ENCODE data around the gene TAF1.
"Not testable (repeated sequence)": the region's sequence is repeated elsewhere in the genome, so short reads cannot be mapped to it uniquely, and the experiment has no call there.

Gene TAF1

GRCh38 chrX:71365875-71366673, at the start of gene TAF1:
Gene TAF1 (plus strand): TSS chrX:71366357. CDS start chrX:71366375, 18 bp downstream.
- DNase-seq (ENCODE audit: low read depth in 2 of 2, low spot score in 1 of 2): peak; percentile 72 to 83

GRCh38 chrX:71316959-71317358, 49.2 kb upstream of the TAF1 start:
- not testable (repeated sequence) for DNase-seq (ENCODE audit: low read depth in 2 of 2, low spot score in 1 of 2)

GRCh38 chrX:71320126-71320525, 46.0 kb upstream of the TAF1 start:
- no peak for DNase-seq (ENCODE audit: low read depth in 2 of 2, low spot score in 1 of 2)

GRCh38 chrX:71321731-71322130, 44.4 kb upstream of the TAF1 start:
- DNase-seq (ENCODE audit: low read depth in 2 of 2, low spot score in 1 of 2): no peak

- DNase-seq (ENCODE audit: low read depth in 2 of 2, low spot score in 1 of 2): not testable (repeated sequence)
Measured at GRCh38 chrX:71324452-71324851, 41.7 kb upstream of the TAF1 start.

- no peak for DNase-seq (ENCODE audit: low read depth in 2 of 2, low spot score in 1 of 2)
Measured at GRCh38 chrX:71326394-71326793, 39.8 kb upstream of the TAF1 start.

- not testable (repeated sequence) for DNase-seq (ENCODE audit: low read depth in 2 of 2, low spot score in 1 of 2)
Measured at GRCh38 chrX:71349151-71349665, 16.9 kb upstream of the TAF1 start.

GRCh38 chrX:71349867-71350266, 16.3 kb upstream of the TAF1 start:
- DNase-seq (ENCODE audit: low read depth in 2 of 2, low spot score in 1 of 2): not testable (repeated sequence)

- not testable (repeated sequence) for DNase-seq (ENCODE audit: low read depth in 2 of 2, low spot score in 1 of 2)
Measured at GRCh38 chrX:71352439-71352838, 13.7 kb upstream of the TAF1 start.

GRCh38 chrX:71364221-71364620, 1.9 kb upstream of the TAF1 start:
- DNase-seq (ENCODE audit: low read depth in 2 of 2, low spot score in 1 of 2): no peak

GRCh38 chrX:71365356-71365874, 742 bp upstream of the TAF1 start:
- DNase-seq (ENCODE audit: low read depth in 2 of 2, low spot score in 1 of 2): no peak

- DNase-seq (ENCODE audit: low read depth in 2 of 2, low spot score in 1 of 2): no peak
Measured at GRCh38 chrX:71366674-71367256, 608 bp downstream of the TAF1 start.

- no peak for DNase-seq (ENCODE audit: low read depth in 2 of 2, low spot score in 1 of 2)
Measured at GRCh38 chrX:71367396-71367795, 1.2 kb downstream of the TAF1 start.

GRCh38 chrX:71372388-71372787, 6.2 kb downstream of the TAF1 start:
- no peak for DNase-seq (ENCODE audit: low read depth in 2 of 2, low spot score in 1 of 2)

- DNase-seq (ENCODE audit: low read depth in 2 of 2, low spot score in 1 of 2): no peak
Measured at GRCh38 chrX:71378732-71379131, 12.6 kb downstream of the TAF1 start.

- DNase-seq (ENCODE audit: low read depth in 2 of 2, low spot score in 1 of 2): not testable (repeated sequence)
Measured at GRCh38 chrX:71391725-71392124, 25.6 kb downstream of the TAF1 start.

GRCh38 chrX:71393919-71394318, 27.8 kb downstream of the TAF1 start:
- DNase-seq (ENCODE audit: low read depth in 2 of 2, low spot score in 1 of 2): no peak

GRCh38 chrX:71396576-71396975, 30.4 kb downstream of the TAF1 start:
- no peak for DNase-seq (ENCODE audit: low read depth in 2 of 2, low spot score in 1 of 2)

- no peak for DNase-seq (ENCODE audit: low read depth in 2 of 2, low spot score in 1 of 2)
Measured at GRCh38 chrX:71400710-71401109, 34.6 kb downstream of the TAF1 start.

GRCh38 chrX:71416260-71416659, 50.1 kb downstream of the TAF1 start:
- not testable (repeated sequence) for DNase-seq (ENCODE audit: low read depth in 2 of 2, low spot score in 1 of 2)

GRCh38 chrX:71420686-71421085, 54.5 kb downstream of the TAF1 start:
- no peak for DNase-seq (ENCODE audit: low read depth in 2 of 2, low spot score in 1 of 2)

GRCh38 chrX:71432733-71433132, 66.6 kb downstream of the TAF1 start:
- DNase-seq (ENCODE audit: low read depth in 2 of 2, low spot score in 1 of 2): no peak

Data from stimulated activated CD8-positive, alpha-beta memory T cell treated with anti-CD3 and anti-CD28 coated beads, Interleukin-4, amount 100 ng/mL, for 4 hours (primary cell).